Measurements from ENCODE around the gene LEAP2.

GRCh38 chr5:132848270-132848669 lies 25.2 kb upstream of the LEAP2 start:
- TF ChIP-seq CTCF (IDR thresholded peaks at IDR 0.05) (no peak), POLR2A (IDR thresholded peaks at IDR 0.05) (no peak)
